Stimulated activated CD4-positive, alpha-beta T cell treated with anti-CD3 and anti-CD28 coated beads, Interleukin-4, amount 100 ng/mL, for 1 hour (primary cell): Measurements from ENCODE around the gene IRF1.
A peak's percentile ranks its signal among the peaks of the same experiment; 100 is the strongest.

Experiments
- DNase-seq: peaks from one replicate; pipeline ENCODE4 v3.0.0-alpha.2; 2020

Gene IRF1

GRCh38 chr5:132473019-132473531 lies 17.5 kb downstream of the IRF1 start:
- DNase-seq: peak; percentile 47

- DNase-seq: no peak
These were observed 18.1 kb downstream of the IRF1 start for GRCh38 chr5:132472431-132472830.

- no peak for DNase-seq
These were observed 18.6 kb downstream of the IRF1 start for GRCh38 chr5:132471944-132472343.

- no peak for DNase-seq
These were observed 19.2 kb downstream of the IRF1 start for GRCh38 chr5:132471151-132471907.

GRCh38 chr5:132470596-132470995 lies 20.0 kb downstream of the IRF1 start:
- DNase-seq: no peak

GRCh38 chr5:132470010-132470392 lies 20.6 kb downstream of the IRF1 start:
- no peak for DNase-seq

- DNase-seq: no peak
These were observed 21.1 kb downstream of the IRF1 start for GRCh38 chr5:132469380-132470009.

- DNase-seq: no peak
These were observed 21.8 kb downstream of the IRF1 start for GRCh38 chr5:132468656-132469379.

- no peak for DNase-seq
These were observed 23.1 kb downstream of the IRF1 start for GRCh38 chr5:132467287-132467984.

- no peak for DNase-seq
These were observed 23.9 kb downstream of the IRF1 start for GRCh38 chr5:132466433-132467286.

- no peak for DNase-seq
These were observed 25.4 kb downstream of the IRF1 start for GRCh38 chr5:132465059-132465707.

GRCh38 chr5:132464156-132464939 lies 26.2 kb downstream of the IRF1 start:
- DNase-seq: peak; percentile 44

GRCh38 chr5:132463811-132464155 lies 26.8 kb downstream of the IRF1 start:
- no peak for DNase-seq

- no peak for DNase-seq
These were observed 27.5 kb downstream of the IRF1 start for GRCh38 chr5:132462856-132463745.

- DNase-seq: no peak
These were observed 28.2 kb downstream of the IRF1 start for GRCh38 chr5:132462333-132462732.

- DNase-seq: no peak
These were observed 29.0 kb downstream of the IRF1 start for GRCh38 chr5:132461569-132462070.

- no peak for DNase-seq
These were observed 29.6 kb downstream of the IRF1 start for GRCh38 chr5:132460846-132461568.

GRCh38 chr5:132459983-132460838 lies 30.4 kb downstream of the IRF1 start:
- DNase-seq: no peak
